GM12864 (cell line): Measurements from ENCODE around the gene GOLGA5.

Source experiments
- DNase-seq: peaks from one replicate; pipeline ENCODE4 v3.0.0-alpha.2; 2011; ENCODE audit warnings: low read depth
- H3K4me3 ChIP-seq: 2 replicates; pipeline ENCODE4 v1.5.1; 2011; ENCODE audit warnings: mild to moderate bottlenecking, low read depth, low read length, control low read depth
- TF ChIP-seq, protein P1 (sequence below): IDR thresholded peaks from 2 replicates; pipeline ENCODE4 v1.5.1; 2011; ENCODE audit warnings: low read depth, mild to moderate bottlenecking, moderate library complexity, low read length, control low read depth, inconsistent platforms; ENCODE audit errors: missing control alignments

GOLGA5 gene

DNA sequence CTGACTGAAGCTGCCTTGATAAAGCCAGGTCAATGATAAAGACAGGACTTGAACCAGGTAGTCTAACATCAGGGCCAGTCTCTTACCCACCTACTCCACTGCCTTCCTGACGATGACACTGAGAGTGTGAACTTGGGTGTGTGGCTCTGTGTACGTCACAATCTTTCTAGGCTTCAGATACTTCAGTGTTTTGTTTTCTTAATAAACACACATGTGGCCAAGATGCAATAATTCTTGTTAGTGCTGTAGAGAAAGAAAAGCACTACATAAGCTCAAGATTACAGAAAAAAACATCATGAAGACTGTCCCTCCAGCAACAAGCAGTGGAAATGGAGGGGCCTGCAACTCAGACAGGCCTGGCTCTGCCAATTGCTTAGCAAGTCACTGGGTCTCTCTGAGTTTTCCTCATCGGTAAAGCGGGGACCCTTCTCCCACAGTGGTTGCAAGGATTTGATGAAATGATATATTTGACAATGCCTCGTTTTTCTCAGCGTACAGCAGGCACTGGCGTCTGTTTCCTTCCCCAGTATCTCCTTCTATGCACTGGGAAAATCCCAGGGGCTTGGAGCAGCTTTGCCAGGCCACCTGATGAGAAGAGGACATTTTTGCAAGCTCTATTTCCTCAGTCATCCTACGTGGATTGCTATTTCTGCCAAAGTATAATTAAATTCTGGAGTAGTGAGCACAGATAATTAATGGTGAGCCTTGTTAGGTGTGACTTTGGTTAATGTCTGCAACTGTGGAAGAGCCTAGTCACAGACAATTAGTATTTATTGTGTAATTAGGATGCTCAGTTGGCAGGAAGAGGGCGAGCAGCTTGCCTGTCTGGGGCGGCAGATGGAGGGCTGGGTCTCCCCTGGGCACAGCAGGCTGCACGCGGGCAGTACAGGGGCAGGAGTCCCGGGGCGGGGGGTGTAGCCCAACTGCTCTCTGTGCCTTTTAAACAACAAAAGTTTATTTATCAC, 73.1 kb downstream of the GOLGA5 start:
- TF ChIP-seq, protein P1, sequence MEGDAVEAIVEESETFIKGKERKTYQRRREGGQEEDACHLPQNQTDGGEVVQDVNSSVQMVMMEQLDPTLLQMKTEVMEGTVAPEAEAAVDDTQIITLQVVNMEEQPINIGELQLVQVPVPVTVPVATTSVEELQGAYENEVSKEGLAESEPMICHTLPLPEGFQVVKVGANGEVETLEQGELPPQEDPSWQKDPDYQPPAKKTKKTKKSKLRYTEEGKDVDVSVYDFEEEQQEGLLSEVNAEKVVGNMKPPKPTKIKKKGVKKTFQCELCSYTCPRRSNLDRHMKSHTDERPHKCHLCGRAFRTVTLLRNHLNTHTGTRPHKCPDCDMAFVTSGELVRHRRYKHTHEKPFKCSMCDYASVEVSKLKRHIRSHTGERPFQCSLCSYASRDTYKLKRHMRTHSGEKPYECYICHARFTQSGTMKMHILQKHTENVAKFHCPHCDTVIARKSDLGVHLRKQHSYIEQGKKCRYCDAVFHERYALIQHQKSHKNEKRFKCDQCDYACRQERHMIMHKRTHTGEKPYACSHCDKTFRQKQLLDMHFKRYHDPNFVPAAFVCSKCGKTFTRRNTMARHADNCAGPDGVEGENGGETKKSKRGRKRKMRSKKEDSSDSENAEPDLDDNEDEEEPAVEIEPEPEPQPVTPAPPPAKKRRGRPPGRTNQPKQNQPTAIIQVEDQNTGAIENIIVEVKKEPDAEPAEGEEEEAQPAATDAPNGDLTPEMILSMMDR = no peak
- no peak overlapping the region for H3K4me3 ChIP-seq
- no peak for DNase-seq

DNA sequence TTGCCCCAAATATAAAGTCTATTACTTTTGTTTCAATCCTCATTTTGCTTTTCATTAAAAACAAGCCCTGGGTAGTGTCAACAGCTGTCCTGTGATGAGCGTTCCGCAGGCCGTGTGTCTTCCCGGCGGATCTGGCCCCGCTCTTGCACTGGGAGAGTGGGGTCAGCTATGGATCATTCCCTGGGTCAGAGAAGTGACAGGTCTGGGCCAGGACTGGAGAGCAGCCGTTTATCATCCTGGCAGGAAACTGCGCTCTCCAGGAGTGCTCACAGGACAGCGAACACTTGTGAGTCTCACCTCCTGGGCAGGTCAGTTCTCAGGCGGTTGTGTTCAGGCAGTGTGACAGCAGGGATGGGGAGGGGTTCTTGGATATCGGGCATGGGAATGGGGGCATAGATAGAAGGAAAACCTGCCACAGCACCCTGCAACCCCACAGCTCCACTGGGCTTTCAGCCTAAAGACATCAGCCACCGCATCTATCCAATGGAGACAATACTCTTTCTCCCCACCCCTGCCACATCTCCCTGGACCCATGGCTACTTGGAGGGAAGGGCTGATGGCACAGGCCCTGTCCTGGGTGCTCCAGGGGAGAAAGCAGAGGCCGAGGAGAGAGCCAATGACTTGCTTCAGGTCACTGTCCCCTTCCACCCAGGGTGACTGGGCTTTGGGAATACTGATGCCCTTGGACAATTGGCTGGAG, 81.0 kb downstream of the GOLGA5 start:
- H3K4me3 ChIP-seq = no peak overlapping the region
- TF ChIP-seq, protein P1 = no peak
- DNase-seq = no peak

DNA sequence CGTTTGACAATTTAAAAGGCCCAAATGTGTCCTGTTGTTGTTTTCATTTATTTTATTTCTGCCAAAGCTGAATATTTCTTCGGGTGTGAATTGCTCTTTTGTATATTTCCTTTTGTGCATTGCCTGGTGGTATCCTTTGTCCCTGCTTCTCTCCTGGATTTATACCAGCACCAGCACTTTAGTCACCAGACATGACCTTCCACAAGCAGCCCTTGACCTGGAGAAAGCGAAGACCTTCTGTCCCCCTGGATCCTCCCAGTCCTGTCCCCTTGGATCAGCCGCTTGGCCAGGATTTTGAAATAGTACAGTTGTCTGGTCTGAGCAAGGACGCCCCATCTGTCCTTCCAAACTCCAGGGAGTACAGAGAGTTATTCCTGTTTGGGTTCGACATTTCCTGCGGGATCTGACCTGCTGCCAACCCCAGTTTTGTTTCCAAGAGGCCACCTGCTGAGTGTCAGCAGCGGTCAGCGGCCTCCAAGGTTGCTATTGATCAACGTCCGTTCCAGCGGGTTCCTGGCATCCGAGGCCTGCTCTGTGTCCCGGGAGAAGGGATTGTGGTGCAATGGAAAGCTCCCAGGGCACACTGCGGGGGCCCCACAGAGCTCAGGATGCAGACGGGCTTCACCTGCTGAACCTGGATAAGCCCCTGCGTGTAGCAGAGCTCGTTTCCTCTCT, 83.8 kb downstream of the GOLGA5 start:
- TF ChIP-seq, protein P1 = no peak
- DNase-seq = no peak
- no peak overlapping the region for H3K4me3 ChIP-seq

DNA sequence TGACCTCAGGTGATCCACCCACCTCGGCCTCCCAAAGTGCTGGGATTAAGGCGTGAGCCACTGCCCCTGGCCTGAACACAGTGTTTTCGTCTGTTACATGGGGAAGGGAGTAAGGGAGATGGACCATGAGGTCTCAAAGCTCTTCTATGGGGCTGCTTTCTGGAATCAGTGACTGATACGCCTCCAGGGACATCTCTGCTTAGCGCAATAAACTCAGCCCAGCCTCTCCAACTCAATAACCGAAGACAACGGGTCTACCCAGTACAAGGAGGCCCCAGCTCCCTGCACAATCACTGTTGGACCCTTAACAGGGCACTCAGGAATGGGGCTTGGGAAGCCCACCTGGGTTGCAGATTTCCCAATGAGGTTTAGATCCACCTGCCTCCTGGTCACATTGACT, 86.2 kb downstream of the GOLGA5 start:
- DNase-seq = no peak
- no peak overlapping the region for H3K4me3 ChIP-seq
- TF ChIP-seq, protein P1 = no peak

DNA sequence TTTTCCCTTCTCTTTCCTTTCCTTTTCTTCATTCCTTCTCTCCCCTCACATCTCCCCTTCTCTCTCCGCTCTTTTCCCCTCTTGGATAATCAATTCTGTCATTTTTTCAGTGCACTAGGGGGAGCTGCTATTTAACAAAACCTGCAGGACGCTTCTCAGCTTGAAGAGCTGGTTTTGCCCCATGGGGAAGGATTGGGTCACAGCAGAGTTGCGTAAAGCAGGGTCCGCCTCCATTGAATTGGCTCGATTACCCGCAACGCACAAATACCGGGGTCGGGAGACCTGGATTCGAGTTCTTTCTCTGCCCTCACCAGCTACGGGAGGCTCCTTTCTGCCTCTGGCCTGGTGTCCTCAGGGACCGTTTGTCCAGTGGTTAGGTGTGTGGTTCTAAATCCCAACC, 86.7 kb downstream of the GOLGA5 start:
- DNase-seq = no peak
- TF ChIP-seq, protein P1 = no peak
- H3K4me3 ChIP-seq = no peak overlapping the region

DNA sequence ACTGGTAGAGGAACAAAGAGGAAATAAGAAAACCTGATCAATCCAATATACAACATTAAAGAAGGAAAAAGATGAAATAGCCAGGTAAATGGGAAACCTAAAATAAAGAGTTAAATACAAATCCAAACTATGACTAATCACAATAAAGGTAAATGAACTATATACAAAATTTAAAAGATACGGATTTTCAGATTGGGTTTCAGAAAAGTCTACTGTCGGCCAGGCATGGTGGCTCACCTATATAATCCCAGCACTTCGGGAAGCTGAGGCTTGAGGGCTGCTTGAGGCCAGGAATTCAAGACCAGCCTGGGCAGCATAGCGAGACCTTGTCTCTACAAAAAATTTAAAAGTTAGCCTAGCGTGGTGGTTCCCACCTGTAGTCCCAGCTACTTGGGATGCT, 89.0 kb downstream of the GOLGA5 start:
- H3K4me3 ChIP-seq = no peak overlapping the region
- TF ChIP-seq, protein P1 = no peak
- no peak for DNase-seq
